ENCODE measurements around the gene ADAT3. TPM values are rescaled to one million over a fixed set of nuclear protein-coding genes. Genes with fewer than 3 reads are reported as not detected.

Gene ADAT3
- total RNA-seq, 1 donor from 2014 or later: 0.79 TPM

DNA sequence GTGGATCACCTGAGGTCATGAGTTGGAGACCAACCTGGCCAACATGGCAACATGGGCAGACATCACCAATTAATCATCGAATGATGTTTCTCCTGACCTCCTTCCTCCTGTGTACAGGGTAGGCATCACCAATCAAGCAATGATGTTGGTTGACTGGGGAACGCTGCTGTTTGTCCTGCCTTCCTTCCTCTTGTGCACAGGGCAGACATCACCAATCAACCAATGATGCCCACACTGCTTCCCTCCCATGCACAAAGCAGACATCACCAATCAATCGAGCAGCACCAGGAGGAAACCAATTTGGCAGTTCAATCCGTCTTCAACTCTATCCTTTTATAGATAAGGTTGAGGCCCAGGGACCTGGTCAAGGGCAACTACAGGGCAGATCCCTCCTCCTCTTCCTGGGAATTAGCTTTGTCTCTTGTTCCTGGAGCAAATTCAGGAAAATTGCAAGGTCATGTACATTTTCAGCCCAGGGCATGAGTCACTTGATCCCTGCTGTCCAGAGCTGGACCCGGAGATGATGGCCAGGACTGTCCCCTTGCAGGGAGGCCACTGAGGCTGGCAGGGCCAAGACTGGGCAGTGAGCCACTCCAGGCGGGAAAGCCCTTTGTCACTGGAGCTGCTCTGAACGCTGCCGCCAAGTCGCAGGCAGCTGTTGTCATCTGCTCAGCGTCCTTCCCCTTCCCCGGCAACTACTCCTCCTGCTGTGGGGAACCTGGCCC lies 30.4 kb downstream of the ADAT3 start:
- peak; percentile 21 for DNase-seq (ENCODE audit: low read depth)
- H3K4me3 ChIP-seq (ENCODE audit: low read depth, low read length): no peak overlapping the region
- no peaks in the 10 kb centered on the region for H3K27me3 ChIP-seq (ENCODE audit: control insufficient read depth, insufficient read depth, low read length)
- peak; percentile 72 for FAIRE-seq
- H3K36me3 ChIP-seq (ENCODE audit: control insufficient read depth, insufficient read depth, low read length): no peaks in the 10 kb centered on the region
- TF ChIP-seq, protein P1, sequence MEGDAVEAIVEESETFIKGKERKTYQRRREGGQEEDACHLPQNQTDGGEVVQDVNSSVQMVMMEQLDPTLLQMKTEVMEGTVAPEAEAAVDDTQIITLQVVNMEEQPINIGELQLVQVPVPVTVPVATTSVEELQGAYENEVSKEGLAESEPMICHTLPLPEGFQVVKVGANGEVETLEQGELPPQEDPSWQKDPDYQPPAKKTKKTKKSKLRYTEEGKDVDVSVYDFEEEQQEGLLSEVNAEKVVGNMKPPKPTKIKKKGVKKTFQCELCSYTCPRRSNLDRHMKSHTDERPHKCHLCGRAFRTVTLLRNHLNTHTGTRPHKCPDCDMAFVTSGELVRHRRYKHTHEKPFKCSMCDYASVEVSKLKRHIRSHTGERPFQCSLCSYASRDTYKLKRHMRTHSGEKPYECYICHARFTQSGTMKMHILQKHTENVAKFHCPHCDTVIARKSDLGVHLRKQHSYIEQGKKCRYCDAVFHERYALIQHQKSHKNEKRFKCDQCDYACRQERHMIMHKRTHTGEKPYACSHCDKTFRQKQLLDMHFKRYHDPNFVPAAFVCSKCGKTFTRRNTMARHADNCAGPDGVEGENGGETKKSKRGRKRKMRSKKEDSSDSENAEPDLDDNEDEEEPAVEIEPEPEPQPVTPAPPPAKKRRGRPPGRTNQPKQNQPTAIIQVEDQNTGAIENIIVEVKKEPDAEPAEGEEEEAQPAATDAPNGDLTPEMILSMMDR (IDR thresholded peaks at IDR 0.05; ENCODE audit: insufficient read depth, low read length, severe bottlenecking): no peak

DNA sequence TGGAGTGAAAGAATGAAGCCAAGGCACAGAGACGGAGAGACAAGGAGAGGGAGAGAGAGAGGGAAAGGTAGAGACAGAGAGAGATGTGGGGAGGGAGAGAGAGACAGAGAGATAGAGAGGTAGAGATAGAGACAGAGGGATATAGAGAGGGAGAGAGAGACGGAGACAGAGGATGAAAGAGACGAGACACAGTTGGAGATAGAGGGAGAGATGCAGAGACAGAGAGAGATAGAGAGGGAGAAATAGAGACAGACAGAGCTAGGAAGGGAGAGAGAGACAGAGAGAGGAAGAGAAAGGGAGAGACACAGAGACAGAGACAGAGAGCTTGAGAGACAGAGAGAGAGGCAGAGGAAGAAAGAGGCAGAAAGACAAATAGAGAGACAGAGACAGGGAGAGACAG lies 31.2 kb downstream of the ADAT3 start:
- H3K4me3 ChIP-seq (ENCODE audit: low read depth, low read length): no peak overlapping the region
- no peak for DNase-seq (ENCODE audit: low read depth)
- TF ChIP-seq, protein P1 (IDR thresholded peaks at IDR 0.05; ENCODE audit: insufficient read depth, low read length, severe bottlenecking): no peak
- H3K36me3 ChIP-seq (ENCODE audit: control insufficient read depth, insufficient read depth, low read length): no peaks in the 10 kb centered on the region
- FAIRE-seq: no peak
- H3K27me3 ChIP-seq (ENCODE audit: control insufficient read depth, insufficient read depth, low read length): no peaks in the 10 kb centered on the region

DNA sequence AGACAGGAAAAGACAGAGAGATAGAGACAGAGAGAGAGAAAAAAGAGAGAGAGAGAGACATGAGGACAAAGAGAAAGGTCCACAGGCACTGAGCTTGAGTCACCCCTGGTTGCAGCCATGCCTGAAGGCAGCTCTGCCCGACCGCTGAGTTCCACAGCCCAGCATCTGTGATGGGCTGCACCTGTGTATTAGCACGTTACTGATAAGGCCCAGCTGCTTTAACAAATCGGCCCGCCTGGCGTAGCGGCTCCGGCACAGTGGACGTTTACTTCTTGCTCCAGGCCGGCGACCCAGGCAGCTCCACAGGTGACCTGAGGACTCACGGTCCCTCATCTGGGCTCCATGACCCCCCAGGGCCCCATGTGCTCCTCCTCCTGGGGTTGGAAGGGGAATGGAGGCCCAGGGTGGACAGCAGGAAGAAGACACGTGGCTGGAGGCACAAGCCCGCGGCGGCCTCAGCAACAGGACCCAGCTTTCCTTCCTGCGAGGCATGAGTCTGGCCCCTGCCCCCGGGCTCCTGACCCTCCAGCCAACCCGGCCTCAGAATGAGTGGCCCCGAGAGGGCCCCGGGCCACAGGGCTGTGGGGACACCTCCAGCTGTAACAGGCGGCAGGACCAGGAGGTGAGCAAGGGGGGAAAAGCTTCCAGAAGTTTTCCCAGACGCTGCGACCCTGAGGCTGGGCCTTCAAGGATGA lies 31.9 kb downstream of the ADAT3 start:
- H3K27me3 ChIP-seq (ENCODE audit: control insufficient read depth, insufficient read depth, low read length): no peaks in the 10 kb centered on the region
- no peak overlapping the region for H3K4me3 ChIP-seq (ENCODE audit: low read depth, low read length)
- TF ChIP-seq, protein P1 (IDR thresholded peaks at IDR 0.05; ENCODE audit: insufficient read depth, low read length, severe bottlenecking): no peak
- DNase-seq (ENCODE audit: low read depth): no peak
- H3K36me3 ChIP-seq (ENCODE audit: control insufficient read depth, insufficient read depth, low read length): no peaks in the 10 kb centered on the region
- no peak for FAIRE-seq

DNA sequence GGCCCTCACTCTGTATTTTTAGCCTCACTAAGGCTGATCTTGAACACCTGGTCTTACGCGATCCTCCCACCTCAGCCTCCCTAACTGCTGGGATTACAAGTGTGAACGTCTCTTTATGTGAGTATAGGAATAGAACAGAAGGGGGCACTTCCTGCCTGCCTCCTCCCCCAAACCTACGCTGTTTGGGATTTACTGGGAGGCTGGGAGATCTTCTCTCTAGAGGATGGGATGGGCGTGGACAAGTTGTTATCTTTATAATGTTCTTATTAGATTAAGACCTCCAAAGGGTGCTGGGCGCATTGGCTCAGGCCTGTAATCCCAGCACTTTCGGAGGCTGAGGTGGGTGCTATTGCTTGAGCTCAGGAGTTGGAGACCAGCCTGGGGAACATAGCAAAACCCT lies 32.9 kb downstream of the ADAT3 start:
- FAIRE-seq: no peak
- TF ChIP-seq, protein P1 (IDR thresholded peaks at IDR 0.05; ENCODE audit: insufficient read depth, low read length, severe bottlenecking): no peak
- no peak for DNase-seq (ENCODE audit: low read depth)
- Histone ChIP-seq H3K36me3 (ENCODE audit: control insufficient read depth, insufficient read depth, low read length) (no peaks in the 10 kb centered on the region), H3K4me3 (ENCODE audit: low read depth, low read length) (no peak overlapping the region), H3K27me3 (ENCODE audit: control insufficient read depth, insufficient read depth, low read length) (no peaks in the 10 kb centered on the region)

DNA sequence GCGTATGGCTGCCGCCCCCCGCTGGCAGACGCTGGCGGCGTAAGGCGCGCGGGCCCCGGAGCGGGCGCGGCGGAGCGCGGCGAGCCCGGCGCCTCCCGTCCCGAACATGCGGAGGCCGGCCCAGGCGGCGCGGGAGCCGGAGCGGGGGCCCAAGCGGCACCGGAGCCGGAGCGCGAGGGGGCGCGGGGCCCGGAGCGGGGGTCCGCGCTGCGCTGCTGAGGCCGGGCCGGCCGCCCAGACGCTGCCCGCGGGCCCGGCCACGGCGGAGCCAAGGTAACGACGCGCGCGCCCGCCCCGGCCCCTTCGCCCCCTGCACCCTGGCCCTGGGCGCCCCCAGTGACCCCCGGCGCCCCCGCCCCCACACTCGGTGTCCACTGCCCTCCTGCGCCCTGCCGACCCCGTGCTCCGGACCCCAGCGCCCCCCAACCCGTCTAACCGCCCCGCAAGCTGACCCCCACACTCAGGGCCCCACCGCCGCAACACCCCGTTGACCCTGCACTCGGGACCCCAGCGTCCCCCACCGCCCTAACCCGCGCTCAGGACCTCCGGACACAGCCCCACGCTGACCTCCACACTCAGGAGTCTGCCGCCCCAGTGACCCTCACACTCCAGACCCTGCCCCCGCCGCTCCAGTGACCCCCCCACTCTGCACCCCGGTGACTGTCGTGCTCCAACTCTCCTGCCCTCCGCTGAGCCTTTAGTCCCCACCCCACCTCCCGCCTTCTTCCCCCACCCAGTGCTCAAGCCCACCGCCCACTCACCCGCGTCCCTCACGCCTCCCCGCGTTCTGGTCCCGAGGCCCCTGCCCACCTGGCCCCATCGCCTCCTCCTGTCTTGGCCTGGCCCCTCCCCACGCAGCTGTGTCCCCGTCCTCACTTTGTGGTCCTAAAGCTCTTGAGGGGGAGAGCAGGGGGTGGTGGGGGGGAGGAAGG lies 36.2 kb downstream of the ADAT3 start, which contains the start of gene CSNK1G2:
Gene CSNK1G2, plus strand, starts transcription at position 27 of the 932 bp plus-strand sequence. CDS start 28,601 bp downstream, outside the sequence.
- DNase-seq (ENCODE audit: low read depth) (no peak), FAIRE-seq (no peak)
- Histone ChIP-seq H3K27me3 (ENCODE audit: control insufficient read depth, insufficient read depth, low read length) (no peaks in the 10 kb centered on the region), H3K4me3 (ENCODE audit: low read depth, low read length) (peak within 1 kb of the TSS; percentile 95), H3K36me3 (ENCODE audit: control insufficient read depth, insufficient read depth, low read length) (no peaks in the 10 kb centered on the region)
- TF ChIP-seq, protein P1 (IDR thresholded peaks at IDR 0.05; ENCODE audit: insufficient read depth, low read length, severe bottlenecking): no peak
